NCI-H1105 treated with DMSO at 0.1 percent for 48 hours (cell line): Measurements from ENCODE around the gene CATSPERB.
A peak's percentile ranks its signal among the peaks of the same experiment; 100 is the strongest.
"Not testable (repeated sequence)": the region's sequence is repeated elsewhere in the genome, so short reads cannot be mapped to it uniquely, and the experiment has no call there.

Experiments
- DNase-seq: peaks from one replicate; lab custom pipeline; 2025; lab: John Stamatoyannopoulos, UW

Gene CATSPERB

DNA sequence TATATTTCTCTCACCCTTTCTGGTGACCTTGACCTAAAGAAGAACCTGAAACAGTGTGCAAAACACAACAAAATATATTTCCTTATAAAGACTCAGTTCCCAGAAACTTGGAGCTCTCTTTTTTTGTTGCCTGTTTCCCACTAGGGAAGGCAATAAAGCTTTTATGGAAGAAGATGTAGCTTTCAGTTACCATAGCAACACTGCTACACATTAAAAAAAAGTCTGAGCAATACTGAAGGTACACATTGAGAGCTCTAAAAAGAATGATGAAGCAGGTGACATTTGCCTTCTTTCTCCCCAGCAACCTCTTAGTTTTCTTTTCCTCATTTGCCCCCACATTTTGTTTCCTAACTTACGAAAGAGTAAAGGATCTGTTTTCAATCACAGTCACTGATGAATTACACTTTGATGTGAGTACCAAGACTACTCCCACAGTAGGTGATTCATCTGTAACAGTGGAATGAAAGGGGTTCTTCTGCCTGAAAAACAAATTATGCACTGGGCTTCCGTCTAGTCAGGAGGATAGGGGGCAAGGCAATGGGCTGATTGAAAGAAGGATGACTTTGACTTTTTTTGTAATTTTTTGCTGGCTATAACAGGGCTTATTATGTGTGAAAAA lies 1.1 kb upstream of the CATSPERB start:
- no peak for DNase-seq

DNA sequence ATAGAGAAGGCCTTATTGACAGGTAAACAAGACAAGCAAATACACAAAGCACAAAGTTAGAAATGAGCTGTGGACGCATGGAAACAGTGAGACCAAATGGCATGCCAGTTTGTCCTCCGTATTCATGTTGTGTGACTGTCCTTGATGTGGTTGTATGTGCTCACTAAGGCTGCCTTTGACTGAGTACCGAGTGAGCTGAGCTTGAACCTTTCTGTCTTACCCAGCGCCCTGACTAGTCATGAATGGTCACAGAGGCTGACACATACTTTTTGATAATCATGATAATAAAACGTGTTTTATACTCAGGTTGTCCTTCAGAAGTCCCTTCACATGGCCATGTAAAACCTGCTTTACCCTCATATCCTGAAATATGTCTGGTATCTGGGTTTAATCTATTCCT lies 553 bp upstream of the CATSPERB start:
- no peak for DNase-seq

DNA sequence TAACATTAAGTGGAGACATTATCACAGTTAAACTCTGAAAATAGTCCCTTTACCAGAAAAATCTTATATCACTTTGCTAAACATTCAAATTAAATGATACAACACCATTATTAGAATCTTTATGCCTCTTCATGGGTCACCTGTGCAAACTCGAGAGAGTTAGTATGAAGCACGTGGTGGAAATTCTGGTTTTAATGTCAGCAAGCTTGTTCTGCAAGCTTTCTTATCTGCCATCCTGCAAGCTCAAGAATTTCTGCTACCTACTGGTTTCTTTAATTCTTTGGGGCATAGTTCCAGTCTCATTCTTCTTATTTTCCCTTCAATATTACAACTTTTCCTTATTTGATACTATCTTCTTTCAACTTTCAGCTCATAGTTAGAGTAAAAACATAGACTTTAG lies 868 bp downstream of the CATSPERB start:
- no peak for DNase-seq

DNA sequence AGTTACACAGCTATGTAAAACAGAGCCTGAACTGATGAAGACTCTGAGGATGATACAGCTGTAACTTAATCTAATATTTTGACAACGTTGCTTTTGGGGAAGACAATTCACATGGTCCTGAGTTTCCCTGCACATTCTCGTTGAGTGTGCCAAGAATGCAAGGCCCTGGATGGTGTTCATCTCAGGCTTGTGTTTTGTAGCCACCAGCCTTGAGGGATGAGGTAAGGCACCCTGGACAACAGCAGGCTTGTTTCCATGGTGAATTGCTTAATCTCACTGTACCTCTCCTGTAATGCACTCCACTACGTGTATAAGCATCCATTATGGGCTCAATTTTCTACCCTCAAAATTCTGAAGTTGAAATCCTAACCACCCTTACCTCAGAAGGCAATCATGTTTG lies 2.1 kb downstream of the CATSPERB start:
- DNase-seq, result no peak

DNA sequence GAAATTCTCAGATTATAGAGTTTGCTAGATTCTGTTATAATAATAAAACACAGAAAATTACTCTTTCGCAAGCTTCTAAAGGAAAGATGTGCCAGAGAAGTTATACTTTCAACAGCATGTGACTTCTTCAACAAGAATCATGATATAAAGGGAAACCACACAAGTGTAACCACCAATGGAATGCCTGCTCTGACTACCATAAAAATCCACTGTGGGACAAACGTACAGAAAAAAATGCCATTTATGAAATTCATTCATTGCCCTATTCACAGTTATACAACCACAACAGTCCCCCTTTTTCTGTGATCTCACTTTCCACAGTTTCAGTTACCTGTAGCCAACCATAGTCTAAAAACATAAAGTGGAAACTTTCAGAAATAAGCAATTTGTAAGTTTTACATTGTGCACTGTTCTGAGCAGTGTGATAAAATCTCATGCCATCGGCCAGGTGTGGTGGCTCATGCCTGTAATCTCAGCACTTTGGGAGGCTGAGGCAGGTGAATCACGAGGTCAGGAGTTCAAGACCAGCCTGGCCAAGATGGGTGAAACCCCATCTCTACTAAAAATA lies 3.2 kb downstream of the CATSPERB start:
- DNase-seq, result no peak

DNA sequence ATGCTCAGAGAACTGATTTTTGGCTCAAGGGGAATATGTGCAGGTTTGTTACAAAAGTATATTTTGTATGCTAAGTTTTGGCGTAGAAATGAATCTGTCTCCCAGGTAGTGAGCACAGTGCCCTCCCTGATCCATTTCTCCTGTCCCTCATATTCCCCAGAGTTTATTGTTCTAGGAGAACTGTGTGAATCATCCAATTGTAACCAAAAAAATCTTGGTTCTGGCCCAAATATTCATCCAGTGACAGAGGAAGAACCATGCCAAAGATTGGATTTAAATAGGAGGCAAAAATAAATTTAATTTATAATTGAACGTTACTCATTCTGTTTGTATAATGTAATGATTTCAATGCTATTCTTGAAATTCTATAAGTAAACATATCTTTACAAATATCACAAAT lies 4.8 kb downstream of the CATSPERB start:
- no peak for DNase-seq

DNA sequence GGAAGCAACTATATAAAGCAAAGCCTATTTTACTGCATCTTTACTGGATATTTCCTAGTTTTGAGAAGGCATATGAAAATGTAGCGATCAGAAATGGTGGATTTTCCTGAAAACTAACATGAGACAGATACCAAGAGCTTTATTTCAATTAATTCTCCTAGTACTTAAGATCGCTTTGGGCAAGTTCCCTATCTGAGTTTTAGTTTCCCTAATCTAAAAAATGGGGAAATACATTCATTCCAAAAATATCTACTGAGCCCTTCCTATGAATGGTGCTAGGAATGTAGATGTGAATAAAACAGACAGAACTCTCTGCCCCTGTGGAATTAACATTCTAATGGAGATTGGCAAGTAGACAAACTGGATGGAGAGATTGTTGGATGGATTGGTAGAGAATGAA lies 8.4 kb downstream of the CATSPERB start:
- DNase-seq, result no peak

DNA sequence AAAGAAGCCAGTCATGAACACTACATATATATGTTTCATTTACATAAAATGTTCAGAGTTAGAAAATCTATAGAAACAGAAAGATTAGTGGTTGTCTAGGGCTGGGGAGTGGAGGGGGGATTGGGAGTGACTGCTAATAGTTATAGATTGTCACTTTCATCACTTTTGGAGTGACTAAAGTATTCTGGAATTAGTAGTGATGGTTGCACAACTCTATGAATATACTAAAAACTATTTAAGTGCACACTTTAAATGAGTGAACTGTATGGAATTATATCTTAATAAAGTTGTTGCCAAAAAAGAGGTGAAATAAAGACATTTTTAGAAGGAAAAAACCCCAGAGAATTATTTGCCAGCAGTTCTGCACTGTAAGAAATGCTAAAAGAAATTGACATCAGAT lies 9.5 kb downstream of the CATSPERB start:
- DNase-seq, result no peak

DNA sequence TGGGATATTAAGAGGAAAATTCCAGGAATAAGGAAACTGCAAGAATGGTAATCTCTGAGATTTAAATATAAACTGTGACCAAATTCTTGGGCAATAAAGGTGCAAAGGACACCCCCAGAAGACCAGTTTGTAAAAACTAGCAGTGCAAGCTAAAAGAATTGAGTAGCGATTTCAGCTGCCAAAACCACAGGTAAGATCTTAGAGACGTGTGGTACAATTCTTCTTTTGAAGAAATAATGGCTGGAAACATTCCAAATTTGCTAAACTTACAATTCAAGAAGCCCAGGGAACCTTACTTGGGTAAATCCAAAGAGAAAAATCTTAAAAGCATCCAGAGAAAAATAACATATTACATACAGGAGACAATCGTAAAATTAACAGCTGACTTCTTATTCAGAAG lies 12.0 kb downstream of the CATSPERB start:
- DNase-seq, result no peak

DNA sequence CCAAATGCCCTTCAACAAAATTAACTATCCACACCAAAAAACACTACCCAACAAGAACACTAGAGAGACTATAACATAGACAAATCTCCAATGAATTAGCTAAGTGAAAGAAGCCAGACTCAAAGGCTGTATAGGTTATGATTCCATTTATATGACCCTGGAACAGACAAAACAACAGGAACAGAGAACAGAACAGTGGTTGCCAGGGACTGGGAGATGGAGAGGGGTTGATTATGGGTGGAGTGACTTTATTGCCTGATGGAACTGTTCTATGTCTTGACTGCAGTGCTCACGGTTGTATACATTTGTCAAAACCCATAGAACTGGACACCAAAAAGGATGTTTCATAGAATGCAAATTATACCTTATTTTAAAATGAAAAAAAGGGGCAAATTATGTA lies 14.9 kb downstream of the CATSPERB start:
- DNase-seq, result no peak

DNA sequence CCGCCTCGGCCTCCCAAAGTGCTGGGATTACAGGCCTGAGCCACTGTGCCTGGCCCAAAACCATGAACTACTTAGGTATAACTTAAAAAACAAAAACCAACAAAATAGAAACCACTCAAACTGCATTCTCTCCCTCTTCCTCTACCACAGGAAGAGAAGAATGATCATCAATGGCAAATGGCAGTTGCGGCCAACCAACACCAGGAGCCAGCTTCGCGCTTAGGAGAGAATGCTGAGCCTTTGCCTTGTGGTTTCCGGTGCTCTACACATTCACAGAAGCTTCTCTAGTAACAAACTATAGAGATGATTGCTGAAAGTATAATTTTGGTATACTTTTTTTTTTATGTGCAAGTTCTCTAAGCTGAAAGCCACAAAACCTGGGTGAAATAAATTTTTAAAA lies 17.1 kb downstream of the CATSPERB start:
- DNase-seq, result no peak

DNA sequence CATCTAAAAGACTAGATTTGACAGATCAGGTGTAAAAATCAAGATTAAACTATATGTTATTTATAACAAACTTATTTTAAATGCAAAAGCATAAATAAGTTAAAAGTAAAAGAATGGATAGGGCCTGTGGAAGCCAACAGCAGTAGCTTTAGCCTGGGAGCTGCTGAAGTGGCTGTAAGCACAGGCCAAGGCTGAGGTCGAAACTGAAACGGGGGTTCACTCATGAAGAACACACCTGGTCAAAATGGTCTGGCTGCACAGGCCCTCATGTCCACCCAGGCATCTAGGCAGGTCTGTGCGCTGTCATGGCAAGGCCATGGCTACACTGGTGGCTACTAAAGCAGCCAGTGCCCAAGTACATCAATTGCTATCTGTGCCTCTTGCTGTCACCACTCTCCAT lies 23.1 kb downstream of the CATSPERB start:
- DNase-seq, result no peak

DNA sequence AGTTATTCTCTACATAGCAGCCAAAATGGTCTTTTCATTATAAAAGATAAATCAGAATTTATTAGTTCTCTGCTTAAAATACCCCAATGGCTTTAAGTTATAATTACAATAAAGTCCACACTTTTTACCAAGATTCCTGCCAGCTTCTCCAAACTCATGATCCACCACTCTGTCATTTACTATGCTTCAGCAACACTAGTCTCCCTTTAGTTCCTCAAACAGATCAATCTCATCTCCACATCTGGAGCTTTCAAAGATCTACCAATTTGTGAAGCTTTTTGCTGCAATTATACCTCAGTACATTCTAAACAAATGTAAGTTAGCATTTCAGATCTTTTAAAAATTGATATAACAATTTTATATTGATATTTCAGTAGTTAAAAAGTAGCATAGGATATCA lies 24.9 kb downstream of the CATSPERB start:
- DNase-seq, result no peak

DNA sequence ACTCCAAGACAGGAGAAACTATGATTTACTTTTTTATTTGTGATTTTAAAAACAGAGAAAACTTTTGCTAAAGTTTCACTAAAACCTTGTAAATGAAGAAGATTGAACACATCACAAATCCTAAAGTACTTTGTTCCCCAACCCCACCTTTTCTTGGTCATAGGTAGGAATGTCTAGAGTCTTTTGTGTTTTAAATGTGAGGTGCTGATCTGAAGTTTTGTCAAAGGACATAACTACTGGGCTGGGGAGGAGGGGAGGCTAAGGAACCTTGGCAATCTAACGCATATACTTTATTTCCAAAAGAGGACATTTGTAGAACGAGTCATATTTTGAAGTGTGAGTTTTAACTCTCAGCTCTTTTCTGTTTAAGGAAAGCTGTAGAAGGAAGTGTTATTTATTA lies 37.2 kb downstream of the CATSPERB start:
- no peak for DNase-seq

DNA sequence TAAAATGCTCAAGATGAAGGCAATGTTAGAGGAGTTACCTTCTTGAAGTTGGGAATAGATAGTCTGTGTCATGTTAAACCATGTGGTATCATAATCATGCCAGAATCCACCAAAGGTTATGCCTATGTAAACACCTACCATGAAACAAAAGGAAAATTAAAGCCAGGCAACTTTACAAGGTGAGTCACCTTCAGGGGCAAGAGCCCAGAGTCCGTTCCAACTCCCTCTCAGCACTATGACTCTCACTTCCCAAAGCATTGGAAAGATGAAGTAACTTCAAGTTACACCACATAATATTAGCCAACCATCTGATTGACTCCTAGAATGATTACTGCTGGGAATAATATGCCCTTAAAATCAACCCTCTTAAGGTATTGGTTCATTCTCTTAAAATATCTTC lies 38.5 kb downstream of the CATSPERB start:
- DNase-seq, result no peak

DNA sequence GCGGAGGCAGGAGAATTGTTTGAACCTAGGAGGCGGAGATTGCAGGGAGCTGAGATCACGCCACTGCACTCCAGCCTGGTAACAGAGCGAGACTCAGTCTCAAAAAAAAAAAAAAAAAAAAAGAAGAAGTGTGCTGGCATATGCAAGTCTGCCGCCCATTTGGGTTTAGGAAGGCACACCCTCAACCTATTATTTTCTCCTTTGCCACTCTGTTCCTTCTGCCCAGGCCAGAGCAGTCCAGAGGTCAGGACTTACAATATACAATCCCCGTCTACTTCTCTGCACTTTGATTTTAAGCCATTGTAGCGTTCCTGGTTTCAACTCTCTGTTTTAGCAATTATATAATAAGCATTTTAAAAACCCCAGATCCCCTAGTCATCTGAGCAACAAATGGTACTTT lies 39.8 kb downstream of the CATSPERB start:
- no peak for DNase-seq

DNA sequence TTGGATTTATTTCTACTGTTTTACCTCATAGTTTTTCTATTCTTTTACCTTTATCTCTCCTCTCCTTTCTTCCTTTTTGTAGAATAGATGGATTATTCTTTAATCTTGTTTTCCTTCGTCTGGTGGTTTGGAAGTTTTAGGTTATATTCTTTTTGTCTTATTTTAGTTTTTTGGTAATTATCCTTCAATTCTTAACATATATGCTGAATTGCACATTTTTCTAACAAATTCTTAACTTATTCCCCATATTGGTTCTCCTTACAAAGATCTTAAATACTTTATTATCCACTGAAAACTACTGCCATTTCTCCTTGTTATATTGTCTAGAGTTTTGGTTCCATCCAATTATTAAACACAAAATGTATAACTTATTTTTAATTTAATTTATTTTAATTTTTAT lies 42.3 kb downstream of the CATSPERB start:
- DNase-seq, result no peak

DNA sequence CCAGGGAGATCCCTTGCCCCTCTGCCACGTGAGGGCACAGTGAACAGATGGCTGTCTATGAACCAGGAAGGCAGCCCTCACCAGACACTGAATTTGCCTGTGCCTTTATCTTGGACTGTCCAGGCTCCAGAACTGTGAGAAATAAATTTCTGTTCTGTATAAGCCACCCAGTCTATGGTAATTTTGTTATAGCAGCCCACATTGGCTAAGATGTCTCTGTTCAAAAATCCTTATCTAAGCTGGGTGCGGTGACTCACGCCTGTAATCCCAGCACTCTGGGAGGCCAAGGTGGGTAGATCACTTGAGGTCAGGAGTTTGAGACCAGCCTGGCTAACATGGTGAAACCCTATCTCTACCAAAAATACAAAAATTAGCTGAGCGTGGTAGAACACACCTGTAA lies 44.5 kb downstream of the CATSPERB start:
- DNase-seq, result not testable (repeated sequence)

DNA sequence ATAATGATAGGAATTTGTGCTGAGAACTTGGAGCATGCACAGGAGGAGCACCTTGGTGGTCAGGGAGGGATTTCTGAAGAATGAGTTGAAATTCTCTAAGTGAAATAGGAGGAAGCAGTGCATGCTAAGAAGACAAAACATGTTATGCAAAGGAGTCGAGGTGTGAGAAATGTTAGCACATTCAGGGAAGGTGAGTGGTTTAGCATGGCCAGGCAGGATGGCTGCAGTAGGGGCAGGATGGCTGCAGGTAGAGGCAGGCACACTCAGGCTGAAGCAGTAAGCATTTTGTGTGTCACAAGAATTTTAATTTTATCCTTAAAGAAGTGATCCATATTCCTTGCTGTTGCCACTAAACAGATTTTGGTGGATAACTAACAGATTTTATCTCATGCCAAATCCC lies 46.3 kb downstream of the CATSPERB start:
- DNase-seq, result no peak

DNA sequence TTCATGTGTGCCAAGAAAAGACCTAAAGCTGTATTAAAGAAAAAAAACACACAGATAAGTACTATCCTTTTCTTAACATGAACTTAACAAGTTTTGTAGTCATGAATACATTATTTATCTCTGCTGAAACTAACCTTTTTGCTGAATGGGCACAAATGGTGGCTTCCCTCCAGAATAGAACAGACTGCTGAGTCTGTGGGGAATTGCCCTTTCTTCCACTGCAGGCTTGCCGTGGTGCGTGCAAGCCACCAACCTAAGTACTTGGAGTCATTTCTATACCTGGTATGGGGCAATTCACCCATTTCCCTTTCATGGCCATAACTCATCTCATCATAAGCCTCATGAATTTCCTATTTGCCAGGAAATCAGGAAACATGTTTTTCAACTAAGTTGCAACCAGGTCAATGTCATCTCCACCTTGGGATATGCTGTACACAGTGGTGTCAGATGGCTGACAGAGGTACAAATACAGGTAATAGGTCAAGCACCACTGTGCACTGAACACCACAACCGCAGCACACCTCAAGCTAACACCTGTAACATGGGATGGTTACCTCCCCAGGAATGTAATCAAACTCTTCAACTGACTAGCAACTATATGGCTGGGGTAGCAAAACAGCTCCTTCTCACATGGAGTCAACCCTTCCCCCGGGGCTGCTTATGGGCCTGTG lies 49.9 kb downstream of the CATSPERB start:
- DNase-seq, result no peak

DNA sequence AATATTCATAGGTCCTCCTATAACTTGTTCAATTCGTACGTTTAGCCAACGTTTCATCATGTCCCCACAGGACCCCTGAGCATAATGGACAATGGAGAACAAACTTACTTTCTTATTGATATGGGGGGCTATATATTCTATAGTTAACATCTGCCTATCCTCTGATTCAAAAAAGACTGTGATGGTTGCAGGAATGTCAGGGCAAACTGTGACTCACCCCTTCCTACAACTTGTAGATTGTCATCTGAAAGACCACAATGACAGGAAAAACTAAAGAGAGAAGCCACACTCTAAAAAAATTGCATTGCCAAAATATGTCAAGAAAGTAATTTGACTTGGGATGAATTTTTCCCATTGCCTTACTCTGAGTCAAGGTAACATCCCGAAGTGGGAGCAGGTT lies 50.8 kb downstream of the CATSPERB start:
- no peak for DNase-seq

DNA sequence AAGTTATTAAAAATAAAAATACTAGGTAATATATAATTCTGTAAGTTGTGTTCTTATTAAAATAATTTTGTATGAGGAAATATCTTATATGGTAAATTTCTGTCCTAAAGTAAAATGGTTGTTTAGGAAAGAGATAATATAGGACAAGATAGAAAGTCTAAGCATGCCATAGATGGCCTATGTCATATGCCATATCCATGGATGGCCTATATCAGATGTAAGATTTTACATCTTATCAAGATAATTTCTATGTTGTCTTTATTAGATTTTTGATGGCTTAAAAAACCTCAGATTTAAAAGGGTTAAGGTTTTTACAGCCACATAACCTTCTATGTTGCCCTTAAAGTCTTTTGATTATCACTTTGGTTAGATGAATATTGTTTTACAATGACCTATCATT lies 52.6 kb downstream of the CATSPERB start:
- no peak for DNase-seq

DNA sequence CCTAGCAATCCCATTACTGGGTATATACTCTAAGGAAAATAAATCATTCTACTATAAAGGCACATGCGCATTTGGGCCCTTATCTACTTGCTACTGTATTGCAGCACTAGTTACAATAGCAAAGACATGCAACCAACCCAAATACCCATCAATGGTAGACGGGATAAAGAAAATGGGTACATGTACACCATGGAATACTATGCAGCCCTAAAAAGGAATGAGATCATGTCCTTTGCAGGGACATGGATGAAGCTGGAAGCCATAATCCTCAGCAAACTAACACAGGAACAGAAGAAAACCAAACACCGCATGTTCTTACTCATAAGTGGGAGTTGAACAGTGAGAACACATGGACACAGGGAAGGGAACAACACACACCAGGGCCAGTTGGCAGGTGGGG lies 54.2 kb downstream of the CATSPERB start:
- not testable (repeated sequence) for DNase-seq

DNA sequence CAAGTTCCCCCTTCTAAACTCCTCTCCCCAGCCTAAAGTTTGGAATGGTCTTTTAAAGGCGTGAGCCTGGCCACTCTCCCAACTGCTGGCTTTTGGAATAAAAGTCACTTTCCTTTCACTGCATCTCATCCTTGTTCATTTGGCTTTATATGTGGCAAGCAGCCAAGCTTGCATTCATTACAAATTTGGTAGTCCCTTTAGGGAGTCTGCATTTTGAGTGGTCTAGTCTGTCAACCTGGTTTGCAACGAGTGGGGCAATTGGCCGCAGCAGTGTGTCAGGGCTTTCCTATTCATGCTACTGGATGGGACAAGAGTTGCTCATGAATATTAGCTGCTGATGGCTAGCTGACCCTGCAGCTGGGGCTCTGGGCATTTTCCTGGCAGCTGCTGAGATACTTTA lies 57.0 kb downstream of the CATSPERB start:
- peak; percentile 14 for DNase-seq
